ENCODE measurements around the gene PPP1R3A.

DNA sequence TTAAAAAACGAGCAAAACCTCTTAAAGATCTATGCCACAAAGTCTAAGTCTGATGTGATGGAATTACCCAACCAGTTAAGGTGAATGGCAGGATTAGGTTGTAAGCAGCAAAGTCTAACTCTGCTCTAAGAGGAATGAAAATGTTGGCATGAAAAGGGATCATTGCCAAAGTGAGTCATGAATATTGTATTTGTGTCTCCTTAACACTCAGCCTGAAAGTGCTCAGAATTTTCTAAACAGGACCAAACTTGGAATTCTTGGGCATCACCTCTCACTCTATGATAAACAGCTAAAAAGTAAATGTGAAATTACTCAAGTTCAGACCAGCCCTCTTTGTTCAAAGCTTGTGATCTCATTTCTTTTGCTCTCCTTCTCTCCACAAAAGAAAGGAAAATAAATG is 27.0 kb downstream of the PPP1R3A start:
- TF ChIP-seq, protein P1, sequence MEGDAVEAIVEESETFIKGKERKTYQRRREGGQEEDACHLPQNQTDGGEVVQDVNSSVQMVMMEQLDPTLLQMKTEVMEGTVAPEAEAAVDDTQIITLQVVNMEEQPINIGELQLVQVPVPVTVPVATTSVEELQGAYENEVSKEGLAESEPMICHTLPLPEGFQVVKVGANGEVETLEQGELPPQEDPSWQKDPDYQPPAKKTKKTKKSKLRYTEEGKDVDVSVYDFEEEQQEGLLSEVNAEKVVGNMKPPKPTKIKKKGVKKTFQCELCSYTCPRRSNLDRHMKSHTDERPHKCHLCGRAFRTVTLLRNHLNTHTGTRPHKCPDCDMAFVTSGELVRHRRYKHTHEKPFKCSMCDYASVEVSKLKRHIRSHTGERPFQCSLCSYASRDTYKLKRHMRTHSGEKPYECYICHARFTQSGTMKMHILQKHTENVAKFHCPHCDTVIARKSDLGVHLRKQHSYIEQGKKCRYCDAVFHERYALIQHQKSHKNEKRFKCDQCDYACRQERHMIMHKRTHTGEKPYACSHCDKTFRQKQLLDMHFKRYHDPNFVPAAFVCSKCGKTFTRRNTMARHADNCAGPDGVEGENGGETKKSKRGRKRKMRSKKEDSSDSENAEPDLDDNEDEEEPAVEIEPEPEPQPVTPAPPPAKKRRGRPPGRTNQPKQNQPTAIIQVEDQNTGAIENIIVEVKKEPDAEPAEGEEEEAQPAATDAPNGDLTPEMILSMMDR (IDR thresholded peaks at IDR 0.05): no peak
- no peak for TF ChIP-seq POLR2A (IDR thresholded peaks at IDR 0.05)

All from lower leg skin (tissue), 3 donors.